Urinary bladder (tissue), 4 donors: ENCODE measurements around the gene FBXW5. TPM values are rescaled to one million over a fixed set of nuclear protein-coding genes. Genes with fewer than 3 reads are reported as not detected.

Source experiments
- DNase-seq: peaks from one replicate; pipeline ENCODE4 v3.0.0-alpha.2; 2015; ENCODE audit errors: extremely low spot score
- H3K27ac ChIP-seq: one replicate; pipeline ENCODE4 v1.5.1; 2013; ENCODE audit warnings: low read depth, mild to moderate bottlenecking, moderate library complexity
- H3K36me3 ChIP-seq: one replicate; pipeline ENCODE4 v1.6.1; 2013; ENCODE audit warnings: mild to moderate bottlenecking, moderate library complexity; ENCODE audit not compliant: insufficient read depth
- H3K4me1 ChIP-seq: one replicate; pipeline ENCODE4 v1.6.1; 2013; ENCODE audit warnings: mild to moderate bottlenecking, moderate library complexity; ENCODE audit not compliant: insufficient read depth
- H3K4me3 ChIP-seq: one replicate; pipeline ENCODE4 v1.5.1; 2013; ENCODE audit warnings: low read depth, low read length
- WGBS: extraction: QIAGEN DNeasy Blood & Tissue Kit; methylation state at CpG from one replicate; pipeline ENCODE4 v1.1.7; 2013; 5-methylcytosine and 5-hydroxymethylcytosine counted together
- polyA plus RNA-seq: library from polyadenylated mRNA; stranded (reverse); fragments of 200-250 nt; gene quantifications from one replicate; pipeline ENCODE4 v1.2.3, GENCODE V29; 2013
- total RNA-seq: library from RNA; depleted of rRNA; stranded (reverse); fragments of >200 nt; gene quantifications from one replicate; pipeline ENCODE4 v1.2.3, GENCODE V29; 2014
- donor health status: healthy with polysubstance abuse.
- donor health status: healthy.

The FBXW5 gene
- total and polyA plus RNA-seq, 2 donors: 47.5 to 151 TPM

GRCh38 chr9:136952876-136953770 is 8.6 kb upstream of the FBXW5 start:
- H3K4me1 ChIP-seq: no peaks in the 10 kb centered on the region
- H3K4me3 ChIP-seq: no peak overlapping the region
- no peak overlapping the region for H3K27ac ChIP-seq
- 91% methylated on average over 44 of the region's 44 CpGs for WGBS
- DNase-seq: no peak
- no peaks in the 10 kb centered on the region for H3K36me3 ChIP-seq

GRCh38 chr9:136952321-136952850 is 7.8 kb upstream of the FBXW5 start:
- H3K27ac ChIP-seq: no peak overlapping the region
- no peak overlapping the region for H3K4me3 ChIP-seq
- no peaks in the 10 kb centered on the region for H3K36me3 ChIP-seq
- 60% methylated on average over 15 of the region's 15 CpGs for WGBS
- no peaks in the 10 kb centered on the region for H3K4me1 ChIP-seq
- DNase-seq: no peak

GRCh38 chr9:136951541-136952320 is 7.2 kb upstream of the FBXW5 start, which contains the start of gene LCN12:
LCN12 (plus strand) TSS chr9:136952273; CDS start chr9:136952328, 55 bp downstream.
- H3K4me1 ChIP-seq: no peaks in the 10 kb centered on the region
- DNase-seq: no peak
- H3K4me3 ChIP-seq: no peak within 1 kb of the TSS
- H3K36me3 ChIP-seq: no peaks in the 10 kb centered on the region
- H3K27ac ChIP-seq: no peak within 1 kb of the TSS
- 80% methylated on average over 14 of the region's 14 CpGs for WGBS

- 50% methylated on average over 9 of the region's 9 CpGs for WGBS
- Histone ChIP-seq H3K4me1 (no peaks in the 10 kb centered on the region), H3K4me3 (peak overlapping the region; percentile 49), H3K36me3 (no peaks in the 10 kb centered on the region), H3K27ac (no peak overlapping the region)
- DNase-seq: no peak
Measured at GRCh38 chr9:136950656-136951276, 6.2 kb upstream of the FBXW5 start.

- peak; percentile 76 for DNase-seq
- Histone ChIP-seq H3K27ac (peak overlapping the region; percentile 71), H3K36me3 (no peaks in the 10 kb centered on the region), H3K4me1 (no peaks in the 10 kb centered on the region), H3K4me3 (peak overlapping the region; percentile 49)
- 2% methylated on average over 63 of the region's 63 CpGs for WGBS
Measured at GRCh38 chr9:136949817-136950655, 5.5 kb upstream of the FBXW5 start.

- Histone ChIP-seq H3K4me1 (no peaks in the 10 kb centered on the region), H3K27ac (no peak overlapping the region)
- 13% methylated on average over 22 of the region's 22 CpGs for WGBS
Measured at GRCh38 chr9:136949239-136949816, 4.8 kb upstream of the FBXW5 start.

GRCh38 chr9:136947955-136948510 is 3.5 kb upstream of the FBXW5 start:
- H3K36me3 ChIP-seq: no peaks in the 10 kb centered on the region
- no peak for DNase-seq
- WGBS: 31% methylated on average over 15 of the region's 15 CpGs
- no peak overlapping the region for H3K4me3 ChIP-seq
- peaks cover under 1% of the 10 kb centered on the region for H3K4me1 ChIP-seq
- no peak overlapping the region for H3K27ac ChIP-seq

More at GRCh38 chr9:136949239-136949816, 4.8 kb upstream of the FBXW5 start:
- Histone ChIP-seq H3K4me3 (peak overlapping the region; percentile 49), H3K36me3 (no peaks in the 10 kb centered on the region)
- no peak for DNase-seq

GRCh38 chr9:136947028-136947891 is 2.7 kb upstream of the FBXW5 start:
- Histone ChIP-seq H3K36me3 (peaks cover 5% of the 10 kb centered on the region), H3K4me1 (peaks cover 2% of the 10 kb centered on the region), H3K27ac (no peak overlapping the region), H3K4me3 (no peak overlapping the region)
- DNase-seq: no peak
- WGBS: 71% methylated on average over 26 of the region's 26 CpGs

- H3K27ac ChIP-seq: no peak overlapping the region
- WGBS: 81% methylated on average over 27 of the region's 27 CpGs
- H3K4me1 ChIP-seq: peaks cover 2% of the 10 kb centered on the region
- H3K36me3 ChIP-seq: peaks cover 8% of the 10 kb centered on the region
- no peak for DNase-seq
- no peak overlapping the region for H3K4me3 ChIP-seq
Measured at GRCh38 chr9:136946228-136947027, 1.9 kb upstream of the FBXW5 start.

- no peak overlapping the region for H3K27ac ChIP-seq
- peaks cover 16% of the 10 kb centered on the region for H3K36me3 ChIP-seq
- DNase-seq: no peak
- peaks cover 2% of the 10 kb centered on the region for H3K4me1 ChIP-seq
- no peak overlapping the region for H3K4me3 ChIP-seq
- WGBS: 87% methylated on average over 30 of the region's 30 CpGs
Measured at GRCh38 chr9:136945333-136946227, 1.0 kb upstream of the FBXW5 start.
